Medulla oblongata (tissue), 1 donor: ENCODE measurements around the gene PAGE4.

ENCODE experiments used
- DNase-seq: peaks from one replicate; pipeline ENCODE4 v3.0.0-alpha.2; 2015; ENCODE audit errors: extremely low spot score

PAGE4 gene, protein sequence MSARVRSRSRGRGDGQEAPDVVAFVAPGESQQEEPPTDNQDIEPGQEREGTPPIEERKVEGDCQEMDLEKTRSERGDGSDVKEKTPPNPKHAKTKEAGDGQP

DNA sequence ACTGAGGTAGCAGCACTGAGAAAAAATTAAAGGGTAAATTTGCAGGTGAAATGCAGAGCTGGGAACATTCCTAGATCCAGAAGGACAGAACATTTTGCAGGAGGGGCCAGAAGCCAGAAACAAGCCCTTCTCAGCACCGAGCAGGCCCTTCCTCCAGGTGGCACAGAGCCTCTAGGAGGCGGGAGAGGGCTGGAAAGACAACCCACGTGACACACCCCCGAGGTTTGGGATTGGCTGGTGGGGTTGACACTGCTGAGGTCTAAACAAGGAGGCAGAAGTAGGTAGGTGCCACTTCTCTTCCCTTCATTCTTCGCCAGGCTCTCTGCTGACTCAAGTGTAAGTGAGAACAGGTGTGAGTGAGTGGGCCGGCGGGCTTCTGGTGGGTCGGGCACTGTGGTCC is at the start of gene PAGE4:
TSS of gene PAGE4 (plus strand) at position 288 of the 400 bp plus-strand sequence. CDS start 1,126 bp downstream, outside the sequence.
- DNase-seq = no peak

DNA sequence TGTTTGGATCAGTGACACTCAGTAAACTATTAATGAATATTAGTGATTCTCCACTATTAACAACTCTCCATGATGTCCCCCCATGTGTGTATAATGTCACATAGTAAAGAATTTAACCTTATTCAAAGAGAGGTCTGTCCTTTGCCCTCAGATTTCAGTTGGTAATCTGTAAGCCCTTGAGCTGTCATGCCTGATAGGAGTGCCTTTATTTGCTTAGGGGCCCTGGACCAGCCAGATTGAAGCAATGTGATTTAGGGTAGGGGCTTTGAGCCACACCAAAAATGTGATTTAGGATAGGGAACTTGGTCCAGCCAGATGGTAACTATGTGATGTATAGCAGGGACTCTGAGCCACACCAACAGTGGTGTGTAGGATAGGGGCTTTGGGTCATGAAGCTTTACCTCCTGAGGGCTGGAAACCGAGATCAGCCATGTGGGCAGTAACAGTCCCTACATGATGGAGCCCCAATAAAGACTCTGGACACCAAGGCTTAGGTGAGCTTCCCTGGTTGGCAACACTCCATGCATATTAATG is 44.3 kb upstream of the PAGE4 start:
- DNase-seq = no peak

DNA sequence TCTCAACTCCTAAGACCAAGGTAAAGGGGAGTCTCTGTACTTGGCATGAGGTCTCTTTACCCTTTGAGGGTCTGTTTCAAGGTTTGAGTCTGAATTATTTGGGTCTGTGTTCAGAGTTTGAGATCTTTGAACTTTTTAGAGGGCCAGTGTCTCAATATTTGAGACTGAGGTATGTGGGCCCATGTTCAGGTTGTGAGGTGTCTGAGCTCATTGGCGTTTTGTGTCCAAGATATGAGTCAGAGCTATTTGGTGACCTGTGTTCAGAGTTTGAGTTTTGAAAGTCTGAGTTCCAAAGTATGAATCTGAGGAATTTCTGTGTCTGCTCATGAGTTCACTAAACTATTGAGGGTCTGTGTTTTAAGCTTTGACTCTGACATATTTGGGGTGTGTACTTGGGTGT is 36.7 kb upstream of the PAGE4 start:
- no peak for DNase-seq

DNA sequence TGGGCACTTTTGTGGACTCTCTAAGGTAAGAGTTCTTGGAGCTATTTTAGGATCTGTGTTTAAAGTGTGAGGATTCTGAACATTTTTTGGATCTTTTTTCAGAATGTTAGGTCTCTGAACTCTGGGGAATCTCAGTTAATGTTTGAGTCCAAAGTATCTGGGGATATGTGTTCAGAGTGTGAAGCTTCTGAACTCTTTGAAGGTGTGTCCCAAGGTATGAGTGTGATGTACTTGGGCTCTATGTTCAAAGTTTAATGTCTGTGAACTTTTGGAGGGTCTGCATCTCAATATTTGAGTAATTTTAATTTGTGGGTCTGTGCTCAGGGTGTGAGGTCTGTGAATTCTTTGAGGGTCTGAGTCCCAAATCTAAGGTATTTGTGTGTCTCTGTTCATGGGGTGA is 35.4 kb upstream of the PAGE4 start:
- DNase-seq = no peak

DNA sequence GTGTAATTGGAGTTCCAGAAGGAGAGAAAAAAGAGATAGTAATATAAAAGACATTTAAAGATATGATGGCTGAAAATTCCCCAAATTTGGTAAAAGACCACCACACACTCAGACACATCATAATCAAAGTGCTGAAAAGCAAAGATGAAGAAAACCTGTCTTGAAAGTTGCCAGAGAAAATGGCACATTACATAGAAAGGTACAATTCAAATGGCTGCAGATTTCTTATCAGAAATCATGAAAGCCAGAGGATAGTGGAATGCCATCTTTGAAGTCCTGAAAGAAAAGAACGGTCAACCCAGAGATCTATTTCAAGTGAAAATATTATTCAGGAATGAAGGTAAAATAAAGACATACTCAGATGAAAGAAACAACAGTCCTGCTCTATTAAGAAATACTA is 29.3 kb upstream of the PAGE4 start:
- no peak for DNase-seq

DNA sequence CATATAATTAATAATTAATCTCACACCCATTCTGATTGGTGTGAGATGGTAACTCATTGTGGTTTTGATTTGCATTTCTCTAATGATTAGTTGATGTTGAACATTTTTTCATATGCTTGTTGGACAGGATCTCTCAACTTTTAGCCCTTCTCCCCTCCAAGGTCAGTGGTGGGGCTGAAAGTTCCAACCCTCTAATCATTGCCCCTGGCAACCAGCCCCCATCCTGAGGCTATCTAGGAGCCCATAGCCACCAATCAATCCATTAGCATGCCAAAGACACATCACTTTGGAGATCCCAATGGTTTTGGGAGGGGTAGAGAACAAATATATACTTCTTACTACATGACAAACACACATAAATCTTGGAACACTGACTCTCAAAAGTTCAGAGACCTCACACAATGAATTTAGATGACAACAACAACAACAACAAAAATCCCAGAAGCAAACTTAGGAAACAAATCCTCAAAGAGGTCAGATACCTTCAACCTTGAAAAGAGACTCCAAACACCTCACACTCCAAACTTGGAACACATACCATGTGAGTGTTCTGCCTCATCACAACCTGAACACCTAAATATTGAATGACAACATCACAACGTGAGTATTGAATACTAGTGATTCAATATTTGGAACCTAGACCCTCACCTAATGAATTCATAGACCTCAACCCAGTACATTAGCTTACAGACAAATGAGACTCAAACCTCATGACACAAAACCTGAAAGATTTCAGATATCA is 19.0 kb upstream of the PAGE4 start:
- no peak for DNase-seq

DNA sequence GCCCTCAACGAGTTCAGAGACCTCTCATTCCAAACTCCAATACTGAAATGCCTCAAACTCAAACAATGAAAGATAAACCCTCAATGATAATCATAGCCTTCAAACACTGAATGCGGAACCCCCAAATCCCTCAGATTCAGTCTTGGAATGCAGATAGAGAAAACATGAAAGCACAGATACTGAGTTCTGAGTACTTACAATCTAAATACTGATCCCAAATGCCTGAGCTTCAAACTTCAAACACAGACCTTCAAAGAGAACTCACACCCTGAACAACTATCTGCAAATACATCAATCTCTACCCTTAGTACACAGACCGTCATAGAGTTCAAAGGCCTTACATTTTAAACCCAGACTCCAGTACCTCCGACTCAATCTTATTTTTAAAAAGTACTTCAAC is 16.9 kb upstream of the PAGE4 start:
- DNase-seq = no peak

DNA sequence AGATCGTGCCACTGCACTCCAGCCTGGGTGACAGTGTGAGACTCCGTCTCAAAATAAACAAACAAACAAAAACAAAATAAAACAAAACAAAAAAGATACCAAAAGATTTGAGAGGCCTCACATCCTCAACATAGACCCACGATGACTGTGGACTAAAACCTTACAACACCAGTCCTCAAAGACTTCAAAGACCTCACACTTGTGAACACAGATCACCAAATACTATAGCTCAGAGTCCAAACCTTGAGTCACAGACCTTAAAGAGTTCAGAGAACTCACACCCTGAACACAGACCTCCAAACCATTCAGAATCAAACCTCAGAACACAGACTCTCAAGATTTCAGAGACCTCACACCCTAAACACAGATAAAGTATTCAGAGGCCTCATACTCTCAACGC is 12.7 kb upstream of the PAGE4 start:
- no peak for DNase-seq

DNA sequence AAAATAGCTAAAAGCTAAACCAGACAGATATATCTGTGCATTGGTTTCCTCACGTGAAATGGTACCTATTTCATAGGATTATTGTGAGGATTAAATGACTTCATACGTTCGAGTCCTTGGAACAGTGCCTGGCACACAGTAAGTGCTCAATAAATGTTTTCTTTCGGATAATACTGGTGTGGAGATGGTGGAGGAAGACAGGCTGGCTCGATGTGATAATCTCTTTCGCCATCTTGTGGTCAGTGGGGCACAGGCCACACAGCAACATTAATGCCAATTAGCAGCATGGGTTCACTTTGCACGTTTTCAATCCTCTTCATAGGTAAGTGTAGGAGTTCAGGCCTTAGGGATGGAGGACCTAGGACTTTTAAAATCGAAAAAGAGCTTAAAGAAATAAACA is 9.3 kb downstream of the PAGE4 start:
- peak; percentile 6 for DNase-seq

DNA sequence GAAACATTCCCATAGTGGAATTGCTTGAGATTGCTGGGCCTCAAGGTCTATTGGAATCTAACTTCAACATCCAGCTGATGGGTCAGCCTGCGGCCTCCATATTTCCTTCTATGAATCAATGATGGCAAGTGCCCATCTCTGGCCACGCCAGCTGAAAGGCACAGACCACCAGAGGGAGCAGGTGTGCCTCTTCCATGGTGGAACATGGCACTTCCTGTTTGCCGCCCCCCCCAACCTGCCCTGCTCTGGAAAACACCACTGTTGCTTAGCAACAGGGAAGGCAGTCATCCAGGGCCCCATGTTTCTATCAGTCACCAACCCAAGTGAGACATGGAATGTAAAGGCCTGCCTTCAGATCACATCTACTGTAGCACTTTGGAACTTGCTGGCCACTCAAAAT is 11.6 kb downstream of the PAGE4 start:
- peak; percentile 29 for DNase-seq

DNA sequence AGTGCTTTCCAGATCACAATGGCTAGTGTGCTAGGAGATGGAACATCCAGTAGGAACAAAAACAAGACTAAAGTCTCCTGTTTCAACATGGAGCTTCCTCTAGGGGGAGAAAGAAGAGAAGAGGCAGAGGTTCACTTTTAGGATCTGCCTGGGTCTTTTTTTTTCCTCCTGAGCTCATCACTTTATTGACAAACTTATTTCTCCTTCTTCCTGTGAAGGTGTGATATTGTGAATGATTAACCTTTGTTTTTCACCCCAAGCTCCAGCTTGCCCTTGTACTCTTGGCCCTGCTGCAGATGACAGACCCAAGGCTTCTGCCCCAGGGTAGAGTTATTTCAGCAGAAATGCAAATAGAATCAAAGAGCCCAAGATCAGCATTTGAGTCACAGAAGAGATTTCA is 13.5 kb downstream of the PAGE4 start:
- no peak for DNase-seq

DNA sequence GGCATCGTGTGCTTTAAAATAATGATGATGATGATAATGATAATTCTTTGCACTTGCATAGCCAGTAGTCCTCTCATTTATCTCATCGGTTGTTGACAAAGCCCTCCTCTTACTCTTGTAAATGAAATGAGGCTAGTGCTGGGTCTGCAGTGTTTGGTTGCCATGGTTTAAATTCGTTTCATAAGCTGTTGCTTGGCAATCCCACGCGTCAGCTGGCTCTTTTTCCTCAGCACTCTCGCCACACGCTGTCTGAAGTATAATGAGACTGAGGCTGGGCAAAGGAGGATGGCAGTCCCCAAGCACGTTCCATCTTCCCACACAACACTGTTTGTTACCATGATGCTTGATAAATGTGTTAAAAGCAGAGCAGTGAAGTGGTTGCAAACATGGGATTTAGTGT is 15.5 kb downstream of the PAGE4 start:
- peak; percentile 48 for DNase-seq

DNA sequence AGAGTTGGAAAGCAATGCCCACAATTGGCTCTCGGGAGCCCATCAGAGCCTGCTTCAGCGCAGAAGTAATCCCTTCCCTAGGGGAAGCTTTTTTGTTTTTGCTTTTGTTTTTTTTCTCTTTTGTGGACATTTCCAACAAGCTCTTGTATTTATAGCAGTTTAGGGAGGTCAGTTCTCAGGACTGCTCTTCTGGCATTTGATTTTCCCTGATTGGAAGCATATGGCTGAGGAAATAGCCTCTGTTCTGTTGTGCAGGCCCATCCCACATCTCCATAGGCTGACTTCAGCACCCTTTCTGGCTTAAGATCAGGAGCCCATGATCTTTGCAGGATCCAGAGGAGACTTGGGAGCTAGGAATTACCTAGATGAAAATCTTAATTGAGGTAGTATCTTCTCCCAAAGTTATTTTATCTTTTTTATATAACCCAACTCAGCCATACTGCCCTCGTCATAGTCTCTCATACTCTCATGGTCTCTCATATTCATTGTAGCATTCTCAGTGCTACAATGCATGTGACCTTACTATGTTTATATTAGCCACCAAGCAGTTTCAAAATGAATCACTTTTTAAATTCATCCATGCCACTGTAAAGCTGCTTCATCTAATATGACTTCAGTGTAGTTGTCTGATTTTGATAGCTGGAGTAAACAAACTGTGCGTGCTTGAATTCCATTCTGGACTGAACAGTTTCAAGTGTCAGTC is 16.7 kb downstream of the PAGE4 start:
- no peak for DNase-seq

DNA sequence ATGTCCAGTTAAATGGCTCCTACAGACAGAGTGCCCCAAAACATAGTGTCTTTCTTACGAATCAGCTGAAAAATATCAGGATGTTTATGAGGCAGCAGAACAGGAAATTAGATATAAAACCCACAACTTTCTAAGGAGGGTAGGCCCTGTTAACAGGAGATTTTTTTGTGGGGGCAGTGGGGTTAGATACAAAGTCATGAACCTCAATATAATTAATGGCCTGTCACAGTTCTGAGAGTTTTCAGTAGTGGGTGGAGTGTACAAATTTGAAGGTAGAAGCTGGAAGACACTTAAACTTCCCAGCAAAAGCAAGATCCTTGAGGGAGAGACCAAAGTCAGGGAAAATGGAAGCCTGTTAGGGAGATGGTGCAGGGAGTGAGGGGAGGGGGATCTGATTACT is 17.4 kb downstream of the PAGE4 start:
- no peak for DNase-seq

DNA sequence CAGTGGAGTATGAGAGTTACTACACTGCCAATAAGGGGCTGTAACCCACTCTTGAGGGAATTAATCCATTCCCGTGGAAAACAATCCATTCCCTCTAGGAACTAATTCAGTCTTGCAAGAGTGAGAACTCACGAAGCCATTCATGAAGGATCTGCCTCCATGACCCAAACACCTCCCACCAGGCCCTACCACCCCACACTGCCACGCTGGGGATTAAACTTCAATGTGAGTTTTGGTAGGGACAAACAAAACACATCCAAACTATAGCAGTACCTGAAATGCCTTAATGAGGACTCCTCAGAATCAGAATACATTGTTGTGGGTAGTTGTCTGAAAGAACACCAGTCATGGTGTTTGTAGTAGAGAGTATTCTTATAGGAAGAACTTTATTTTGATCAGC is 19.2 kb downstream of the PAGE4 start:
- DNase-seq = no peak

DNA sequence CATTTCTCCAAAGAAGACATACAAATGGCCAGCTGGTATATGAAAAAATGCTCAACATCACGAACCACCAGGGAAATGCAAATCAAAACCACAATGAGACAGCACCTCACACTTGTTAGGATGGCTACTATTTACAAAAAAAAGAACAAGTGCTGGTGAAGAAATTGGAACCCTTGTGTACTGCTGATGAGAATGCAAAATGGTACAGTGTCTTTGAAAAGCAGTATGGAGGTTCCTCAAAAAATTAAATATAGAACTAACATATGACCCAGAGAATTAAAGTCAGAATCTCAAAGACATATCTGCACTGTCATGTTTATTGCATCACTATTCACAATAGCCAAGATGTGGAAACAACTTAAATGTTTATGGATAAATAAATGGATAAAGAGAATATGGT is 20.9 kb downstream of the PAGE4 start:
- no peak for DNase-seq

DNA sequence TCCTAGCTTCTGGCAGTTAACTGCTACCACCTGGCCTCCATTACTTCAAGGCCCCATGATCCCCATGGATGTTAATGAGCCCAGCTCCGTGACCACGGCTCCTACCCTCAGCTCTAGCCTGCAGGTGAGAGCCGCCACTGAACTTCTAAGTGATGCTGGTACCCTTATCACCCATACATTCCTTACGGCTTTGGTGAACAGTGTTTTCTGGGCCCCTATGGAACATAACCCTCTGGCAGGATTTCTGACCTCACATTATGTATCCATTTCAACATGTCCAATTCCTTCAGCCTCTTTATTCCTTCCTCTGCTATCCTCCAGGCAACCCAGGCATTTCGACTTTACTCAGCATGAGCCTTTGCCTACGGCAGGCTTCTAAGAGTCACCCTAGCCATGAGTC is 24.6 kb downstream of the PAGE4 start:
- no peak for DNase-seq

DNA sequence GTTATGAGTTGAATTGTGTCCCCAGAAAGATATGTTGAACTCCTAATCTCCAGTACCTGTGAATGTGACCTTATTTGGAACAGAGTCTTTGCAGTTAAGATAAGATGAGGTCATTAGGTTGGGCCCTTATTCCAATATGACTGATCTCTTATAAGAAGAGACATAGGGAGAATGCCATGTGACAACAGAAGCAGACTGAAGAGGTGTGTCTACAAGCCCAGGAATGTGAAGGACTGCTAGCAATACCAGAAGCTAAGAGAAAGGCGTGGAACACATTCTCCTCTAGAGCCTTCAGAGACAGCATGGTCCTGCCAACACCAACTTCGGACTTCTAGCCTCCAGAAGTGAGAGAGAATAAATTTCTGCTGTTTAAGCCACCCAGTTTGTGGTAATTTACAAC is 27.7 kb downstream of the PAGE4 start:
- no peak for DNase-seq

DNA sequence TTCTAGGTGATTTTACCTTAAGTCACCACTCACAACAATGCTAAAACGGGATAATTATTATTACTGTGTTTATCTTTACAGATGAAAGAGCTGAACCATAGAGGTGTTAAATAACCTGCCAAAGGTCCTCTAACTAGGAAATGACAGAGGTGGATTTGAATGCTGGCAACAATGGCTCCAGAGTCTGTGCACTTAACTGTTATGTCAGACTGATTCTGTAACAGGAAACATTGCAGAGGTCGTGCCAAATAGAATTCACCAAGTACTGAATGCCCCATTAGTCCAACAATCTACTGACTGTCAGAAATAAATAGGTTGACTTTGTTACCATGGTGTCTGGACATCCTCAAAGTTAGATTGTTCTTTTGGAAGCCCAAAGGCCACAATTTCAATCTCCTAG is 29.2 kb downstream of the PAGE4 start:
- DNase-seq = no peak

DNA sequence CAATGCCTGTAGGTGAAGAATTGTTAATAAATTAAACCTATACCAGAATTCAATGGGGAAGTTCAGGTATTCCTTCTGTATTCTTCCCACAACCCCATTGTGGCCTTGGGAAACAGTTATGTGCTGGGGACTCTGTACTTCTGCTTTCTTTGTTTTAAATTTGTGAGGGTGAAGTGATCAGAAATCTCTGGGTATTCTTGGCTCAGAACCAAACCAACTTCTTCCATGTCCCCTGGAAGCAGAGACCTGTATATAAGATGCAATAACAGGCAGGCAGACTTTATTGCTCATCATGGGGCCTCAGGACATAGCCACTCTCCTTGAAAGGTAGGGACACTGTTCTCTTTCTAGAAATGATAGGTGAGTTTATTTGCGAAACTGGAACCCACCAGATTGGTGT is 30.4 kb downstream of the PAGE4 start:
- no peak for DNase-seq

DNA sequence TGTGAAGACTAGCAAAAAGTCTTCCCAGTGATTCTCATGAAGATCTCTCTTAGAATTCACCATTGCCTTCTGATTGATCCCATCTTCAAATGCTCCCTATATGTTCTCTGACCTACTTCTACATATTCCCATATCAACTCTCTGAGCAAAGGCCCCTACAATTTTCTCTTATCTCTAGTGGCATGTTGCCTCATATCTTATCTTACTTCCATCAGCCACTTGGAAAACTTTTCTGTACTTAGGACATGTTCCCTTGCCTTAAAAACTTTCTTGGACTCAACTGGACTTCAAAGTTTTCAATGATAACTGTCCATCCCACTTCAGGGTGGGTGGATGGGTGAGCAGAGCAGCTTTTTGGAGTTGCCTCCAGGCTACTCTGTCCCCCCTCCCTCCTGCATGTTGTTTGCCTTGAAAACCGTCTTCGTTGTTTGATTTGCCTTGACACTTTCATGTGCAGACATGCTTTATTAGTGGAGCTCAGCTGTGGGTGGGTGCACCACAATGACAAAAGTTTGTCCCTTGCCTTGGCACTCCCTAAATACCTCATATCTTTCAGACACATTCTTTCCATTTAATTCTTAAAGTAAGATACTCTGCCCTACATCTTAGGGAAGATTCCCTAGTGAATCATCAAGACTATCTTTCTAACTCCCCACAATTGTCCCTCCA is 31.9 kb downstream of the PAGE4 start:
- DNase-seq = no peak

DNA sequence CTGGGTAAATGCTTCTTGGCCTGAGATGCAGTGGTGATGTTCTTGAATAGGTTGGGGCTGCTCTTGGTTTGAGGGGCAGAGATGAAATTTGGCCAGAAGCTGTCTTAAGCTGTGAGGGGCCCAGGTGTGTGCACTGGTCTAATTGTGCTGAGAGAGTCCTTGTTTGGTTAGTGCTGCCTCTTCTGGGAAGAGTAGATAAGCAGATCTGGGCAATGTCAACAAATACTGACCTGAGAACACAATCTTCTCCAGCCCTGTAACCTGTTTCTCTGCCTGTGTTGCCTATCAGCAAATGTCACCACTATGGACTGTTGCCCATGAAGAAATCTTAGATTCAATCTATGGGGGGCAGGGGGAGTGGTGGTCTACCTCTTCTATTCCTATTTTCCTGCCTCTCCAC is 33.0 kb downstream of the PAGE4 start:
- DNase-seq = no peak

DNA sequence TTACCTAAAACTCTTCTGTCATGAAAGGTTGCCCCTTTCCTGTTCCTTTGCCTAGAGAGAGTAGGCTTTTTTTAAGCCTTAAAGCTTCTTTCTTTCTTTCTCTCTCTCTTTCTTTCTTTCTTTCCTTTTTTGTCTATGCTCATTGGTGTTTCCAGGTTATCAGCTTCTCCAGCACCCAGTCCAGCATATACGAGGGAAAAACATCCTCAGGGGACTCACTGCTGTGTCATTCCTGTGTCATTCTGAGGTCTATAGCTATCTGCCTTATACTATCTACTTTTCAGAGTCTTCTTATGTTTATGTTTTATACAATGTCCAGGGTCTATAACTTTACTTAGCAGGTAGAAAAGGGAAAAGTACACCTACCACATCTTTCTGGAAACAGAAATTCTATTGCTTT is 39.6 kb downstream of the PAGE4 start:
- DNase-seq = no peak
